AG10803 (cell line): Measurements from ENCODE around the gene KRTAP9-8.
"Not testable (repeated sequence)": the region's sequence is repeated elsewhere in the genome, so short reads cannot be mapped to it uniquely, and the experiment has no call there.

Experiments used
- DNase-seq: peaks from one replicate; pipeline ENCODE4 v3.0.0; 2010; ENCODE audit warnings: low read depth
- H3K4me3 ChIP-seq: 2 replicates; pipeline ENCODE4 v1.5.1; 2011; ENCODE audit warnings: mild to moderate bottlenecking, low read length, control low read depth
- TF ChIP-seq, protein P1 (sequence below): conservative IDR thresholded peaks from 2 replicates; pipeline ENCODE4 v1.5.1; 2011; ENCODE audit warnings: mild to moderate bottlenecking, low read length, control low read depth, inconsistent platforms

The KRTAP9-8 gene

DNA sequence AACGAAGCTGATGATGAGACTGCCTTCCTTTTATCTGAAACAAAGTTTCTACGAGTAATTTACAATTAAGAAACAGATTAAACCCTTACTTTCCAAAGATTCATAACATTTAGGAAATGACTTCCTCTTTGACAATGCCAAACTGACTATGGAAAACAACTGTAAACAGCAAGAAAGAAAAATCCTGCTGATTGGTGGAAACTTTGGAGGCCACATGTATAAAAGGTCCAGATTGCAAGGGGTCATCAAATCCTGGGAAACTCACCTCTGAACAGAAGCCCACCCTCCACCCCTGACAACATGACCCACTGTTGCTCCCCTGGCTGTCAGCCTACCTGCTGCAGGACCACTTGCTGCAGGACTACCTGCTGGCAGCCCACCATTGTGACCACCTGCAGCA lies 27.3 kb downstream of the KRTAP9-8 start, which contains the start of gene KRTAP9-6:
KRTAP9-6 (plus strand) TSS at position 301 of the 400 bp plus-strand sequence; CDS start at position 301, 0 bp downstream.
- DNase-seq: no peak
- TF ChIP-seq, protein P1, sequence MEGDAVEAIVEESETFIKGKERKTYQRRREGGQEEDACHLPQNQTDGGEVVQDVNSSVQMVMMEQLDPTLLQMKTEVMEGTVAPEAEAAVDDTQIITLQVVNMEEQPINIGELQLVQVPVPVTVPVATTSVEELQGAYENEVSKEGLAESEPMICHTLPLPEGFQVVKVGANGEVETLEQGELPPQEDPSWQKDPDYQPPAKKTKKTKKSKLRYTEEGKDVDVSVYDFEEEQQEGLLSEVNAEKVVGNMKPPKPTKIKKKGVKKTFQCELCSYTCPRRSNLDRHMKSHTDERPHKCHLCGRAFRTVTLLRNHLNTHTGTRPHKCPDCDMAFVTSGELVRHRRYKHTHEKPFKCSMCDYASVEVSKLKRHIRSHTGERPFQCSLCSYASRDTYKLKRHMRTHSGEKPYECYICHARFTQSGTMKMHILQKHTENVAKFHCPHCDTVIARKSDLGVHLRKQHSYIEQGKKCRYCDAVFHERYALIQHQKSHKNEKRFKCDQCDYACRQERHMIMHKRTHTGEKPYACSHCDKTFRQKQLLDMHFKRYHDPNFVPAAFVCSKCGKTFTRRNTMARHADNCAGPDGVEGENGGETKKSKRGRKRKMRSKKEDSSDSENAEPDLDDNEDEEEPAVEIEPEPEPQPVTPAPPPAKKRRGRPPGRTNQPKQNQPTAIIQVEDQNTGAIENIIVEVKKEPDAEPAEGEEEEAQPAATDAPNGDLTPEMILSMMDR: no peak
- no peak within 1 kb of the TSS for H3K4me3 ChIP-seq

DNA sequence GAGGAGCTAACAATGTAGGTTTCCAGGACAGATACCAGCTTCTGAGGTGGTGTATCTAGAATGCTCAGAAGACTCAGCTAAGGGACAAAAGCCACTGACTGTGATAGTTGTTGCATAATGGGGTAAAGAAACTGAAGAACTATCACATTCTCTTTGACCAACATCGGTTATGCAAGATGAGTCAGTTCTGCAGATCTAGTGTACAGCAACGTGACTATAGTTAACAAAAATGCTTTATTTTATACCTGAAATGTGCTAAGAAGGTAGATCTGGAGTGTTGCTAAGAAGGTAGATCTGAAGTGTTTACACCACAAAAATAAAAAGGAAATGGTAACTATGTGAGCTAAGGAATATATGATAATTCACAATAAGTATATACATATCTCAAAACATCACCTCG lies 29.9 kb downstream of the KRTAP9-8 start:
- TF ChIP-seq, protein P1: no peak
- H3K4me3 ChIP-seq: no peak overlapping the region
- no peak for DNase-seq

GRCh38 chr17:41271323-41271722 lies 33.5 kb downstream of the KRTAP9-8 start:
- DNase-seq, H3K4me3 ChIP-seq: not testable (repeated sequence)

- H3K4me3 ChIP-seq: no peak overlapping the region
- no peak for DNase-seq
- TF ChIP-seq, protein P1: no peak
Observed at GRCh38 chr17:41271858-41272257, 34.1 kb downstream of the KRTAP9-8 start.

DNA sequence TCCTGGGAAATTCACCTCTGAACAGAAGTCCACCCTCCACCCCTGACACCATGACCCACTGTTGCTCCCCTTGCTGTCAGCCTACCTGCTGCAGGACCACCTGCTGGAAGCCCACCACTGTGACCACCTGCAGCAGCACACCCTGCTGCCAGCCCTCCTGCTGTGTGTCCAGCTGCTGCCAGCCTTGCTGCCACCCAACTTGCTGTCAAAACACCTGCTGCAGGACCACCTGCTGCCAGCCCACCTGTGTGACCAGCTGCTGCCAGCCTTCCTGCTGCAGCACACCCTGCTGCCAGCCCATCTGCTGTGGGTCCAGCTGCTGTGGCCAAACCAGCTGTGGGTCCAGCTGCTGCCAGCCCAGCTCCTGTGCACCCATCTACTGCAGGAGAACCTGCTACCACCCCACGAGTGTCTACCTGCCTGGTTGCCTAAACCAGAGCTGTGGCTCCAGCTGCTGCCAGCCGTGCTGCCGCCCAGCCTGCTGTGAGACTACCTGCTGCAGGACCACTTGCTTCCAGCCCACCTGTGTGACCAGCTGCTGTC lies 37.9 kb downstream of the KRTAP9-8 start, which contains the start of gene KRTAP9-7:
KRTAP9-7 (plus strand) TSS at position 51 of the 543 bp plus-strand sequence; CDS start at position 51, 0 bp downstream.
- not testable (repeated sequence) for DNase-seq, H3K4me3 ChIP-seq

- TF ChIP-seq, protein P1: no peak
- no peak overlapping the region for H3K4me3 ChIP-seq
- DNase-seq: no peak
Observed at GRCh38 chr17:41278176-41278955, 40.6 kb downstream of the KRTAP9-8 start.

- peak; percentile 93 for DNase-seq
- TF ChIP-seq, protein P1: no peak
- H3K4me3 ChIP-seq: no peak overlapping the region
Observed at GRCh38 chr17:41284043-41284442, 46.2 kb downstream of the KRTAP9-8 start.

GRCh38 chr17:41284546-41284945 lies 46.7 kb downstream of the KRTAP9-8 start:
- no peak overlapping the region for H3K4me3 ChIP-seq
- DNase-seq: peak; percentile 55
- TF ChIP-seq, protein P1: no peak
